ENCODE results near the gene DCTN2.
A peak's percentile ranks its signal among the peaks of the same experiment; 100 is the strongest.
"Not testable (repeated sequence)": the region's sequence is repeated elsewhere in the genome, so short reads cannot be mapped to it uniquely, and the experiment has no call there.

DCTN2 gene

DNA sequence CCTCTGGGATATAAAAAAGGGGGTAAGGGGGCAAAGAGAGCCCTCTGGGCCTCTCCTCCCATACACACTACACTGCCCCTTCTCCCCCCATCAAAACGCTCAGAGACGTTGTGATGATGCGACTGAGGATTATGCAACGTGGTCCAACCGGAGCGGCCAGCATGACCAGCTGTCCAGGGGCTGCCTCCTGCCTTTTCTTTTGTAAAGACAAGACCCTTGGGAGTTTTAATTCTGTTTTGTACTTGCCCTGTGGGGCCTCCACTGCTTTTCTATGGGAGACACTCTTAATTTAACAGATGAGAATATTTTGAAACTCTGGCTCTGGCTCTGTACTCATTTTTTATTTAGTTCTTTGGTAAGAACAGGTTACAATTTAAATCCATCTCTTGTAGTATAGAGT is 17.2 kb downstream of the DCTN2 start:
- DNase-seq, result no peak

DNA sequence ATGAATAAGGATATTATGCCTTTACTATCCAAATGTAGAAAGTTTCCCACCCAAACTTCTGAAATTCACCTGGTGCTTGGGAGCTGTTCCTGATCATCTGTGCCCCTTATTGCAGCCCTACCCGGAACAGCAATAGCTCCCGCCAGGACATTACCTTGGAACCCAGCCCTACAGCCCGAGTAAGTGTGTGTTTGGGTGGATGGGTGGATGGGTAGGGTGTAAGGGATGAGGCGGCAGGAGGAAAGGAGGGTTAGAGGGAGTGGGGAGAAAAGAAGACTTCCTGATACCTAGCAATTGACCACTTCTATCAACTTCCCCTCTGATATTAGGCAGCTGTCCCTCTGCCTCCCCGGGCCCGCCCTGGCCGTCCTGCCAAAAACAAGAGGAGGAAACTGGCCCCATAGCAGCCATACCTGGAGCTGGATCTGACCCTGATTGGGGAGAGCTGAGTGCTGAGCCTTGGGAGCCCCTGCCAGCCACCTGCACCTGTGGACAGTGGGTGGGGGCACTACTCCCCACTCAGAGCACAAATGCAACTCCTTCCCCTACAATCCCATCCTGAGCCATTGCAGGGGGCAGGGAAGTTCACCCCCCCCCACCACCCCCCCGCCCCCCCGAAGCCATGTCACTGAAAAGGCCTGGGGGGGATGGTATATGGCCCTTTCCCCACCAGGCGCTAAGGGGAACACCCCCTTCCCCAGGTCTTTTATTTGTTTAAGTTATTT is 18.0 kb downstream of the DCTN2 start:
- DNase-seq, result no peak

DNA sequence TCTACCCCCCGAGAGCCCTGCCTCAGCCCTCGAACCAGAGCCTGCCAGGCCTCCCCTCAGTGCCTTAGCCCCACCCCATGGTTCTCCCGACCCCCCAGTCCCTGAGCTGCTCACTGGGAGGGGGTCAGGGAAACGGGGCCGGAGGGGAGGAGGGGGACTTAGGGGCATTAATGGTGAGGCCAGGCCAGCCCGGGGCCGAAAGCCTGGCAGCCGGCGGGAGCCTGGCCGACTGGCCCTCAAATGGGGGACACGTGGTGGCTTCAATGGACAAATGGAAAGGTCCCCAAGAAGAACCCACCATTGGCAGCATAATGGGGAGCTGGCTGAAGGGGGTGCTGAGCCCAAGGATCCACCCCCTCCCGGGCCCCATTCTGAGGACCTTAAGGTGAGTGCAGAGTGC is 18.8 kb downstream of the DCTN2 start:
- DNase-seq, result no peak

DNA sequence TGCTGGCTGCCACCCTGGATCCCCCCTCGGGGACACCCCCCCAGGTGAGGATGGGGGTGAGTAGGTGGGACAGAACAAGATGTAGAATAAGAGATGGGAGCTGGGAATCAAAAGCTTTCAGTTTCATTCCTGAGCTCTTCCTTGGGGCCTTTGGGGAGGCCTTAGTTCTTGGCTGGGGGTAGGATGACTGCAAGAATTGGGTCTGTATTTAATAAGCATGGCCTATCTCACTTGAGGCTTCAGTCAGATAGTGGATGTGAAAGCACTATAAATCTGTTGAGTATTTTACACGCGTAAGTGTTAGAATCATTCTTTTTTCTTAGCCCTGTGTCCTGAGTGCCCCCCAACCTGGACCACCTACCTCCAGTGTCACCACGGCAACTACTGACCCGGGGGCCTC is 19.8 kb downstream of the DCTN2 start:
- DNase-seq, result no peak

DNA sequence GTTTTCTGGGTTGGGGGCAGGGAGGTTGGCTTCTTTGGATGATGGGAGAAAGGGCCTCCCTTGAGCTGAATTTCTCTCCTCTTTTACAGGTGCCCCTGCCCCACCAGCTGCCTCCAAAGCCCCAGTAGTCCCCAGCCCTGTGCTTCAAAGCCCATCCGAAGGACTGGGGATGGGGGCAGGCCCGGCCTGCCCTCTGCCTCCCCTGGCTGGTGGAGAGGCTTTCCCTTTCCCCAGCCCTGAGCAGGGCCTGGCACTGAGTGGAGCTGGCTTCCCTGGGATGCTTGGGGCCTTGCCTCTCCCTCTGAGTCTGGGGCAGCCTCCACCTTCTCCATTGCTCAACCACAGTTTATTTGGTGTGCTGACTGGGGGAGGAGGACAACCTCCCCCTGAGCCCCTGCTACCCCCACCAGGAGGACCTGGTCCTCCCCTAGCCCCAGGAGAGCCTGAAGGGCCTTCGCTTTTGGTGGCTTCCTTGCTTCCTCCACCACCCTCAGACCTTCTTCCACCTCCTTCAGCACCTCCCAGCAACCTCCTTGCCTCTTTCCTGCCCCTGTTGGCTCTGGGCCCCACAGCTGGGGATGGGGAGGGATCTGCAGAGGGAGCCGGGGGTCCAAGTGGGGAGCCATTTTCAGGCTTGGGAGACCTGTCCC is 20.4 kb downstream of the DCTN2 start:
- DNase-seq, result no peak

DNA sequence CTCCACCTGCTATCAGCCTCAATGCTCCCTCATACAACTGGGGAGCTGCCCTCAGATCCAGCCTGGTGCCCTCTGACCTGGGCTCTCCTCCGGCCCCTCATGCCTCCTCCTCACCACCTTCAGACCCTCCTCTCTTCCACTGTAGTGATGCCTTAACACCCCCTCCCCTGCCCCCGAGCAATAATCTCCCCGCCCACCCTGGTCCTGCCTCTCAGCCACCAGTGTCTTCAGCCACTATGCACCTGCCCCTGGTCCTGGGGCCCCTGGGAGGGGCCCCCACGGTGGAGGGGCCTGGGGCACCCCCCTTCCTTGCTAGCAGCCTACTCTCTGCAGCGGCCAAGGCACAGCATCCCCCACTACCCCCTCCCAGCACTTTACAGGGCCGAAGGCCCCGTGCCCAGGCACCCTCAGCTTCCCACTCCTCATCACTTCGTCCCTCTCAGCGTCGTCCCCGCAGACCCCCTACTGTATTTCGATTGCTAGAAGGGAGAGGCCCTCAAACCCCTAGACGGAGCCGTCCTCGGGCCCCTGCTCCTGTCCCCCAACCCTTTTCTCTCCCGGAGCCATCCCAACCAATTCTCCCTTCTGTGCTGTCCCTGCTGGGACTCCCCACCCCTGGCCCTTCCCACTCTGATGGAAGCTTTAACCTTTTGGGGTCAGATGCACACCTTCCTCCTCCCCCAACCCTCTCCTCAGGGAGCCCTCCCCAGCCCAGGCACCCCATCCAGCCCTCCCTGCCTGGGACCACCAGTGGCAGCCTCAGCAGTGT is 21.2 kb downstream of the DCTN2 start:
- DNase-seq, result no peak

DNA sequence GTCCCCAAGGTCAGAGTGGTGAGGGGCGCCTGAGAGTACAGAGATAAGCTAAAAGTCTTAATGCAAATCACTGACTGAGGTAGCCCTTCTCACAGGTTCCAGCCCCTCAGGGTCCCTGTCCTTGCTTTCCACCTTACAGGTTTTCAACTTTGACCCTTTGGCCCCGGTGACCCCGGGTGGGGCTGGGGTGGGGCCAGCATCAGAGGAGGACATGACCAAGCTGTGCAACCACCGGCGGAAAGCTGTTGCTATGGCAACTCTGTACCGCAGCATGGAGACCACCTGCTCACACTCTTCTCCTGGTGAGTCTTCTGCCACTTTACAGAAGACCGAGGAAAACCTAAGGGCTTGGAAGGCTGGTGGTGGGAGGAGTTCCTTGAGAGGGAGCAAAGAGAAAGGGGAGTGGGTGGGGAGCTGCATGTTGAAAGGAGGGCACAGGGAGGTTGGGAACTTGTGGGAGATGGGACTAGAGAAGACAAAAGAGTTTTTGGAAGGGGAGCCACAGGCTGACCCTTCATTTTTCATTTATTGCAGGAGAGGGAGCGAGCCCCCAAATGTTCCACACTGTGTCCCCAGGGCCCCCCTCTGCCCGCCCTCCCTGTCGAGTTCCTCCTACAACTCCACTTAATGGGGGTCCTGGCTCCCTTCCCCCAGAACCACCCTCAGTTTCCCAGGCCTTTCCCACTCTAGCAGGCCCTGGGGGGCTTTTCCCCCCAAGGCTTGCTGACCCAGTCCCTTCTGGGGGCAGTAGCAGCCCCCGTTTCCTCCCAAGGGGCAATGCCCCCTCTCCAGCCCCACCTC is 22.0 kb downstream of the DCTN2 start:
- DNase-seq, result peak in 1 of 56 donors; percentile 15

DNA sequence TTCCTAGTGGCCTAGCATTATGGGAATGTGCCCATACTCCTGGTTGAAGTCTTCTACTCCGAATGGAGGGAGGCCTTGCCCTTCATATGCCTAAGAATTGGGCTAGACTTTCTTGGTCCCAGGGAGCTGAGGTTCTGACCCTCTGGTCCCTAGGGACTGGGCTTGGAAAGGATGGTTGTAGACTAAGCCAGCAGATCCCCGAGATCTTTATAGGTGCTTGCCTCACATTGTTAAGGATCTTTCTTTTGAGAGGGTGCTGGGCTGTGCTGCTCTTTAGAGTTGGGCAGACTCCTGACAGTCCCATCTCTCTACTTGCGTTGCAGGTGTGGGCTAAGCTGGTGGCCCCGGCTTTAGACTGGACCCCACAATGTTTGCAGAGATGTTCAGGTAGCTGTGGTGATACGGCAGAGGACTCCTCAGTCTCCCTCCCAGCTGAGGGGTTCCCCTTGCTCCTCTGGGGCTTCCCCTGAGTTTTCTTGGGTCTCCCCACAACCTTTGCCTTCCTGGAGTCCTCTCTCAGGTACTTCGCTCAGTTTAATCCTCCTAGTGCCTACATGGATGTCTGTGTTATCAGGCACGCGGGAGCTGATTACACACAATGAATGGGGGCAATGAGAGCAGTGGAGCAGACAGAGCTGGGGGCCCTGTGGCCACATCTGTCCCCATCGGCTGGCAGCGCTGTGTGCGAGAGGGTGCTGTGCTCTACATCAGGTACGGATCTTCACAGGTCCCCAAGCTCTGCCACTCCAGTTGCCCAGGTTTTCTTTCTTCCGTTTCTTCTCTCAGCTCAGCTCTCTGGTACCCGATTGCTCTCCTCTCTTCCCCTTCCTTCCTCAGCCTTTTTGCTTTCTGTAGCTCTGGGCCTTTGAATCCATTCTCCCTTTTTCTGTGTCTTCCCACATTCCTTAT is 23.0 kb downstream of the DCTN2 start:
- peak in 1 of 56 donors; percentile 1 for DNase-seq

DNA sequence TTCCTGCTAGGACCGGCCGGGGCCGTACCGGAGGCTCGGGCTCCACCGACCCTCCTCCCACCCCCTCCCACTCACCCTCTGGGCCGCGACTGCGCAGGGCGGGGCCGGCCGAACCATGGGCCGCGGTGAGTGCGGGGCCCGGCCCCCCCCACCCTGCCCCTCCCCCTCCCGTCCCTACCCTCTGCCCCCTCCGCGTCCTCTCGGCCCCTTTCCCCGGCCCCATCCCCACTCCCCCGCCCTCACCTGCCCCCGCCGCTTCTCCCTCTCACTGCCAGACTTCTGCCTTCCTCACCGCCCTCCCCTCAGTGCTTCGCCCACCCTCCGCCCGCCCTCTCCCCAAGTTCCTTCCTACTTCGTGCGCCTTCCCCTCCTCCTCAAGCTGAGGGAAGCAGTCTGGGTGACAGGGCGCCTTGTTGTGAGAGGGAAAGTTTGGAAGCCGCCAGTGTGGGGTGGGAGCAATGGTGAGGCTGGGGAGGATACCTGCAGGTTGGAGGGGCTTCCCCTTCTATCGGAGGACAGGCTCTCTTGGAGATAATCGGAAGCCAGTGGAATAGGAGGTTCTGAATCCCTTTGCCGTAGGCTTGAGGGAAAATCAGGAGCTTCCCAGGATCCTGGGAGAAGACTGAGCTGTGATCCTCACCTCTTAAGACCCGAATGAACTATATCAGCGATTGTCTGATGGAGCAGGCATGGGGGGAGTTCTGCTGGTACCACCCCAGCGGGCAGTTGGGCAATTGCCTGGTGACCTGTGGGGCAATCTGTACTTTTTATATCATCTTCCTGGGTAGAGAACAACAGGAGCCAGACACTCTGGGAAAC is 23.9 kb downstream of the DCTN2 start:
- peak in 33 of 56 donors; percentile 16 to 76 (median 51) for DNase-seq

DNA sequence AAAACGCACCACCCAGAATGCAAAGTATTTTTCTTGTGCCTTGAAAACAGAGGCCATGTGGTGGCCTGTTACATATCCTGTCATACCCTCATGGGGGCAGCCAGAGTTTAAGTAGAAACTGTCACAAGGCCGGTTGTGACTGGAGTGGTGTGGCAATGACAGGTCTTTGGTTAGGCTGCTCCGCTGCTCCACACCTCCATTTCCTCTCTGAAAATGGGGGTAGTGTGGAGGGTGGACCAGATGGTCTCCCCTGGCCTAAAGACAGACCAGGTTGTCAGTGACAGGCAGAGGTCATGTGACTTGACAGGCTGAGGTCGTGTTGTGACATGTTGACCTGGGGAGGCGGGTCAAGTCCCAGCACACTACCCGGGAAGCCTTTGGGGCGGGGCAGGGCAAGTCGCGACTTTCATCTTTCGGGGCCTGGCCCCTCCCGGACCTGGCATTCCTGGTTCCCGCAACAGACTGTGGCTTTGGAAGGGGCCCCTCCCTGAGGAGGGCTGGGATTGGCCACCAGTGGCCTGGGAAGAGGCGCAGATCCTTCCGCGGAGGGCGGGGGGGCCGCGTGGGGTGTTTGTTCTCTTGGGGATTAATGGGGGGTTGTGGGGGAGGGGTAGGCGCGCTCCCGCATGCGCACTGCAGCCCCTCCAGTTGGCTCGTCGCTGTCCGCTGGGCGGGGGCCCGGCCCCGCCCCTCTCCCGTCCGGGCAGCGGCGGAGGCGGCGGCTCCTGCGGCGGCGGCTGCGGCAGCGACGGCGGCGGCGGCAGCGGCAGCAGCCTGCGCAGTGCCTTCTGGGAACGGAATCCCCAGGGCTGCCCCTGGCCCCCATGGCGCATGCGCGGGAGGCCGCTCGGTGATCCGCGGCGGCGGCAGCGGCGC is 24.7 kb downstream of the DCTN2 start, which contains the start of gene MBD6:
MBD6 (plus strand) TSS at position 814 of the 876 bp plus-strand sequence. CDS start 1,480 bp downstream, outside the sequence.
- peak; percentile 60 to 95 (median 86) for DNase-seq

DNA sequence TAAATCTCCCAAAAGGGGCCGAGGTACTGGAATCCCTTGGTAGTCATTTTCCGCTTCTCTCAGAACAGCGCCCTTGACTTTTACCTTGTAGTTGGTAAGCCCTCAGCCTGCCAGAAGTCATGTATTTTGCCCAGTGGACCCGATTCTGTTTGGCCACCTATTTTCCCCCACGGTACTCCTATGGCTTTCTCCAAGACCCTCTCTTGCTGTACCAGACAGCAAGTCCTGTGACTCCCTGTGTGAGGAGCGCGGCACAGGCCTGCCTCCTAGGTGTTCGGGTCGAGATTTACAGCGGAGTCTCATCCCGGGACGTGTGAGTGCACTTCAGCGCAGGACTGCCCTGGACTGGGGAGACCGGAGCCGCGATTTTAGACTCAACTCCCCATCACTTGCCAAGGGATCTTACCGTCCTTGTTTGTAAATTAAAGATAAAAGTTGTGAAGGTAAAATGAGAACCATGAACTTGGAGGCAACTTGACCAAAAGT is 25.4 kb downstream of the DCTN2 start:
- peak in 36 of 56 donors; percentile 7 to 63 (median 32) for DNase-seq

DNA sequence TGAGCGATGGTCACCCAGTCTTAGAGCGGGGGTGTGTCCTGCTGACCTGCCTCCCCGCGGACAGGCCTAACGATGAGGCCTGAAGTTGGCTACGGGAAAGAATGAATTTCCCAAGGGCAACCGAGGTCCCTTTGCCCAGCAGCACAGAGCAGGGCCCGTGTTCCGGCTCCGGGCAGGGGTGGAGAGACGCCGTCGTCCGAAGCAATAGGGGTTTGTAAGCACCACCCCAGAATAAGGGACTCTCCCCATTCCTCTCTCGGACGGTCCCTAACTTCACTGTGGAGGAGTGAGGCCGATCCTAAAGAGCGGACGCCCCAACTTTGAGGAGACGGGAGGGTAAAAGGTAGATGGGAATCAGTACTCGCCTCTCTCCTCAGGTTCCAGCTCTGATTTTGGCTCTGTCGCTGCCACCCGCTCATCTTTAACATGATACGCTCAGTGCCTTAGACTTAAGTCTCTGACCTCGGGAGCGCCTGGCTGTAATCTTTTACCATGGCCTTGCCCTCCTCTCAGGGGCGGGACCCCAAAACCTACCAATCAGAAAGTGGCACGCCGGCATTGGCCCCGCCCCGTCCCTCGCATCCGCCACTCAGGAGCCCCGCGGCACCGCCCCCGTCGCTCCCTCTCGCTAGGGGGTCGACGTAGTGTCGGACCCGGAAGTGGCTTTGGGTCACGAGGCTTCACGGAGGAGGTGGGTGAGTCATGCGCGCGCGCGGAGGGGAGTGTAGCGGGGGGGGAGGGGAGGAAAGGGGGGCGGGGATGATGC is 26.8 kb downstream of the DCTN2 start, which contains the start of gene DDIT3:
DDIT3 (minus strand) TSS at position 462 of the 766 bp plus-strand sequence. CDS start 3,108 bp downstream, outside the sequence.
- DNase-seq, result peak; percentile 75 to 100 (median 98)

DNA sequence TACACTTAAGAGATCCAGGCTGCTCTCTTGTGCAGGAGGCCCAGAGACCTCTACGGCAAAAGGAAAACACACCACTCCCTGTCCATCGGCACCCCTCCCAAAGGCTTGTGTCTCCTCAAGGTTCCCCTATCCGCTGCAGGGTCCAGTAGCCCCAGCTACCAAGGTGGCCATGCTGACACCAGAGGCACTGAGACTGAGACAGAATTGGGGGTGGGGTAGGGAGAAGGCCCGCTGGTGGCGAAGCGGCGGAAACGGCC is 27.3 kb downstream of the DCTN2 start:
- DNase-seq, result peak in 9 of 56 donors; percentile 8 to 50 (median 23)

DNA sequence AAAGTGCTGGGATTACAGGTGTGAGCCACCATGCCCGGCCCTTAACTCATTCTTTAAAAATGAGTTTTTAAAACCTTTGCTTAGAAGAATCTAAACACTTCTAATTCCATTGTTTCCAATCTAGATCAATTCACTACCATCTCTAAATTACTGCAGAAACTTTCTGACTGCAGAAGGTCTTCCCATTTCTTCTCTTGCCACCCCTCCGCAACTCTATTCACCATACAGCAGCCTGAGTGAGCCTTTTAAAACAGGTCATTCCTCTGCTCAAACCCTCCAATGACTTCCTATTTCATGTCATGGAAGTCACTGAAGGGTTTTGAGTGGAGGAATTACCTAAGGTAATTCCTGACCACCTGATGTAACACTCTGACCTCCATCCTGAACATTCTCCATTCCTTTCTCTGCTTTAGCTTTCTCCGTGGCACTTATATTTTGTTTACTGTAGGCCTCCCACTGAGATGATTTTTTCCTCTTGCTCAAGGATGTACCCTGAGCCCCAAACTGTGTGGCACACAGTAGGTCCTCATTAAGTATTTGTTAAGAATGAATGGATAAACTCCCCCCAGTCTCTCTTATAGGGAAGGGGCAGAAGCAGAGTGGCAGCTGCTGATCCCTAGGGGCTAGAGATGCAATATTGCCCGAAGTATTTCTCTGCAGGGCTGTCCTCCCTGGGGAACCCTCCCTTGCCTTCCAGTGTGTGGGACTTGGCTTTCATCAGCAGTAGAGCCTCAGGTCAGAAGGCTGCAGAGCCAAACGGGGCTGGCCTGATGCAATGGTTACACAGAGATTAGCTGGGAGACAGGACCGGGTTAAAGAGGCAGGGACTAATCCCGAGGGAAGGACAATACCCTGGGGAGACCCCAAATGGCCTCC is 27.8 kb downstream of the DCTN2 start:
- DNase-seq, result no peak

DNA sequence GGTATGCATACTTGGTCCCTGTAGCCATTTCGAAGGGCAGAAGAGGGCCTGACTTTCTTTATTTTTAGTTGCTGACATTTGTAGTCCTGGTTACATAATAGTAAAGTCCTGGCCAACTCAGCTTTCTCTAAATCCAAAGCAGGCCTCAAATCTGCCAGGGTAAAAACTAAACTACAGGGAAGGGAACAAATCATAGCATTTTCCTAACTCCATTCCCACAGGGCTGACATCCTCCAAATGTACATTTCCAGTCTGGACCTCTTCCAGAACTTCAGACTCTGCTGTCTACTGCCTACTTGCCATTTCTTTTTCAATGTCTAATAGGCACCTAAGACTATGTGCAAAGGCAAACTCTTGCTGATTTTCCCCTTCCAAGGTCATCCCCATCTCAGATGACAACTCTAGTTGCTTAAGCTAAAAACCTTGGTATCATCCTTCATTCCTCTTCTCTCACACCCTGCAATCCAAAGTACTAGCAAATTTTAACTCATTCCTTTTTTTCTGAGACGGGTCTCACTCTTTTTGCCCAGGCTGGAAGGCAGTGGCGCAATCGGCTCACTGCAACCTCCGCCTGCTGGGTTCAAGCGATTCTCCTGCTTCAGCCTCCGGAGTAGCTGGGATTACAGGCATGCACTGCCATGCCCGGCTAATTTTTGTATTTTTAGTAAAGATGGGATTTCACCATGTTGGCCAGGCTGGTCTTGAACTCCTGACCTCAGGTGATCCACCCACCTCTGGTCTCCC is 28.6 kb downstream of the DCTN2 start:
- DNase-seq, result no peak

DNA sequence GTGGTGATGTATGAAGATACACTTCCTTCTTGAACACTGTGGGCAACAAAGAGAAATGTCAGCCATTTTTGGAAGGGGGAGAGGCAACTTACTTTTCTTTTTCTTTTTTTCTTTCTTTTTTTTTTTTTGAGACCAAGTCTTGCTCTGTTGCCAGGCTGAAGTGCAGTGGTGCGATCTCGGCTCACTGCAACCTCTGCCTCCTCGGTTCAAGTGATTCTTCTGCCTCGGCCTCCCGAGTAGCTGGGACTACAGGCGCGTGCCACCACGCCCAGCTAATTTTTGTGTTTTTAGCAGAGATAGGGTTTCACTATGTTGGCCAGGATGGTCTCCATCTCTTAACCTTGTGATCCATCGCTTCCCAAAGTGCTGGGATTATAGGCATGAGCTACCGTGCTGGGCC is 29.3 kb downstream of the DCTN2 start:
- DNase-seq, result not testable (repeated sequence)
